HG03108 (cell line): ENCODE results near the gene ADGRL3.

Experiments used
- ATAC-seq: cut with Tn5 transposase; IDR thresholded peaks from one replicate; pipeline ENCODE4 v1.9.1; 2021; ENCODE audit warnings: moderate library complexity; ENCODE audit not compliant: unreplicated experiment

Gene ADGRL3

GRCh38 chr4:61531188-61531587 is 331.1 kb downstream of the ADGRL3 start:
- no peak for ATAC-seq

DNA sequence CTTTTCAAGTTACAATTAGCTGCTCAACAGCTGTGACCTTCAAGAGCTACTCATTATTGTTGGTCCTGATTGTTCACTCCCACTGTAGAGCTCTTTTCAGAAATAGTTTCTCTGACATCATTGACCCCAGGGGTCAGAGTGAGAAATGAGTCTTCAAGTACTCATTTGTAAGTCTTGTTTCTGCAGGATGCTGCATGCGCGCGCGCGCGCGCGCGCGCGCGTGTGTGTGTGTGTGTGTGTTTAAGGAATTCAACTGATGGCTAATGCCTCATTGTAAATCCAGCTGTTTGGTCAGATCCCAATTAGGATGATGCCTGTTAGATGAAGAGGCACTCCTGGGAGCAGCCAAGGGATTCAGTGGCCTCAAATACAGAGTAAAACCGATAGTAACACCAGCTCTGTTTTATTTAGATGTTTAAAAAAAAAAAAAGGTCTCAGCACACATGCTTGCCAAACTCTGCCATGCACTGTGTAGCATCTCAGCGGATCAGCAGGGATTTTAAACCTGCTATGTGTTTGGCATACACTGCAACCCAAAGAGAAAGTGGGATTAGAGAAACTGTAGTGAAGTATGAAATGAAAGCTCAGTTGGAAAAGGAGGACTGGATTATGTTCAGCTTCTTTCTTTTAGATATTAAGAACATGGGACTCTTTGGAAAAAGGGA is 332.3 kb downstream of the ADGRL3 start:
- no peak for ATAC-seq

DNA sequence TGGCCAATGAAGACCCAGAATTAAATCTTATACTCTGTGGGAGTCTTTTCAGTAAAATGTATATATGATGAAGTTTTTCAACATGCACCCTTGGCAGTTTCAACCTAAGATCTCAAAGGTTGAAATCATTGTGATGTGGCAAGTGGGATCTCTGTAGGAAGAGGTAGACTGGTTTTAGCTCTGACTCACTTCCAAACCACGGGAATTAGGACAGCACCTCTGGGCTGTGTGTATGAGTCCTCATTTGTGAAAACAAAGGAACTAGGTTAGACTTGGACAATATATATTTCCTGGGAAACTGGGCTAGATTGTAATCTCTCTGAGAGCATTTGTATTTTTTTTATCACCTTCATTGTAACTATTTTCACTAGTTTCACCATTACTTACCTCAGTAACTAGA is 333.0 kb downstream of the ADGRL3 start:
- ATAC-seq, result no peak

DNA sequence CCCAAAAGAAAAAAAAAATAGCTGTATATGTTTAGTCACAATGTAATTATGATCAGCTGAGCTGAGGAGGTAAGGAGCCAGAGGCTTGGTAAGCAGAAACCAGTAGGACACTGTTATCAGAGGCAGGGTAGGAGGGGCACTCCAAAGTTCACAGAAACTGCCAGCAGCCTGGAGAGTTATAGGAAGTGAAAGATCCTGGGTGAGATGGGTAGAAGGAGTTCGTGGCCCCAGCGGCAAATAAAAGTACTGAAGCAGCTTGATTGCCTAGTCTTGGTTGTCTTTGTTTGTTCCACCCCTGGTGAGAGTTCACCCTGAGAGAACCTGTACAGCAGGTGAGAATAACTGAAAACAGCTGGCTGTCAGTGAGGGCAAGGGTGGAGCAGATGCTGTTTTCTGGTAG is 340.8 kb downstream of the ADGRL3 start:
- no peak for ATAC-seq

- no peak for ATAC-seq
Measured at GRCh38 chr4:61541459-61541858, 341.3 kb downstream of the ADGRL3 start.

GRCh38 chr4:61543976-61544375 is 343.9 kb downstream of the ADGRL3 start:
- no peak for ATAC-seq

- ATAC-seq, result no peak
Measured at GRCh38 chr4:61545902-61546480, 345.9 kb downstream of the ADGRL3 start.

GRCh38 chr4:61549336-61549735 is 349.2 kb downstream of the ADGRL3 start:
- ATAC-seq, result no peak

GRCh38 chr4:61553557-61554125 is 353.5 kb downstream of the ADGRL3 start:
- ATAC-seq, result no peak

DNA sequence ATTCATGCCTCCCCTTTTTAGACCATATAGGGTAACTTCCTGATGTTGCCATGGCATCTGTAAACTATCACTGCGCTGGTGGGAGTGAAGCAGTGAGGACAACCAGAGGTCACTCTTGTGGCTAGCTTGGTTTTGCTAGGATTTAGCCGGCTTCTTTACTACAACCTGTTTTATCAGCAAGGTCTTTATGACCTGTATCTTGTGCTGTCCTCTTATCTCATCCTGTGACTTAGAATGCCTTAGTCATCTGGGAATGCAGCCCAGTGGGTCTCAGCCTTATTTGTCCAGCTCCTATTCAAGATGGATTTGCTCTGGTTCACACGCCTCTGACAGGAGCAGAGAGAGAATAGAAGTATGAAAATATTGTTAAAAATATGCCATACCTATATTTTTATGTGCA is 355.7 kb downstream of the ADGRL3 start:
- ATAC-seq, result no peak

GRCh38 chr4:61556277-61556676 is 356.2 kb downstream of the ADGRL3 start:
- no peak for ATAC-seq

DNA sequence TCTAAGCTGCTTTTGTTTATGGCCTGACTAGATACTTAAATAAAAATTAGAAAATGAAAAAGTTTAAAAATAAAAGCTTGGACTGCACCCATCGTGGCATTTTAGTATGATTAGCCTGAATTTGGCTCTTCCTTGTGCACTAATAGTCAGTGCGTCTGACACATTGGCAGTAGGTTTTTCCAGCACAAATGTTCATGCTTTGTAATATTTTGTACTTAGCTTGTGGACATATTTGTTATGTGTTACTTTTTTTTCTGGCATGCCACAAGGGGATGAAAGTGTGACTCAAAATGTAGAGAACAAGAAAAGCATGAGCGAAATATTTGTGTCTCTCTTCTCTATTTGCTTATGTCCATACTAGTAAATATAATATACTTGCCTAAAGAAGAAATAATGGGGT is 359.3 kb downstream of the ADGRL3 start:
- no peak for ATAC-seq

GRCh38 chr4:61561028-61561427 is 360.9 kb downstream of the ADGRL3 start:
- no peak for ATAC-seq

GRCh38 chr4:61571761-61572559 is 371.8 kb downstream of the ADGRL3 start:
- ATAC-seq, result no peak

GRCh38 chr4:61575796-61576195 is 375.7 kb downstream of the ADGRL3 start:
- ATAC-seq, result no peak

DNA sequence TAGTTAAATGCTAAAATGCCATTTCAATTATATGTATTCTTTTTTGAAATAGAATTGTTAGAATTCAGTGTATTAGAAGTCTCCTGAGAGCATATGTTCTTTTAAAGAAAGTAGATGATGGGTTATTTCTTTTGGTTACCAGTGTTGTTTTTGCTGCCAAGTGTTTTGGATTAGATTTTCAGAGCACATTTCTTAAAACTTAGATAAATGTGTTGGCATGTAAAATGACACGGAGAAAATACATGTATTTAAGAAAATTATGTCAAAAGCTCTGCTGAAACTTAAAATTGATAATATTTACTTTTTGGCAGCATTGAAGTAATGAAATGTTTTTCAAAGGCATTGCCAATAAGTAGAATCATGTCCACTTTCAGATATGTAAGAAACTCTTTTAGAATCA is 379.7 kb downstream of the ADGRL3 start:
- no peak for ATAC-seq

DNA sequence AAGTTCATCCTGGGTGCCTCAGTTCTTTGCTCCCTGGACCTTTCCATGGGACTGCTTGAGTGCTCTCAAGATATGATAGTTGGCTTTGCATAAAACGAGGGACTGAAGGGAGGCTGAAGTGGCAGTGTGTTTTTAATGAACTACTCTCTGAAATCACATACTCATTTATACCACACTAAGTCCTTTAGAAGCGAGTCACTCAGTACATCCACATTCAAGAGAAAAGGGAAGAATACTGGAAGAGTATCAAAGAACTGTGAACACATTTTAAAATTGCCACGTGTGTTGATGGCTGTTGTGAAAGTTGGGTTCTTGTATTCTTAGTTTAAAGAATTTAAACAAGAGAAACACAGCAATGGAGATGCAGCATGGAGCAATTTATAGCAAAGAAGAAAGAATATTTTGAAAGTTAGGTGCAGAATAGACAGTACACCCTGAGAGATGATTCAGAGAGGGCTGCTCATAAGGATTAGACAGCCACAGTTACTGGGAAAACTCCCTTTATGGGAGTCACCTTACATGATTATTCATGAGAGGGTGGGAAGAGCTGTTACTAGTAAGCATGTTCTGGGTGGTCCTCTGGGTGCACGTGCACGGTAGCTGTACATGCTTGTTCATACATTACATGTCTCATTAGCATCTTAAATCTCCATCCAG is 380.7 kb downstream of the ADGRL3 start:
- no peak for ATAC-seq

GRCh38 chr4:61583696-61584095 is 383.6 kb downstream of the ADGRL3 start:
- ATAC-seq, result no peak

GRCh38 chr4:61588621-61589402 is 388.7 kb downstream of the ADGRL3 start:
- no peak for ATAC-seq

DNA sequence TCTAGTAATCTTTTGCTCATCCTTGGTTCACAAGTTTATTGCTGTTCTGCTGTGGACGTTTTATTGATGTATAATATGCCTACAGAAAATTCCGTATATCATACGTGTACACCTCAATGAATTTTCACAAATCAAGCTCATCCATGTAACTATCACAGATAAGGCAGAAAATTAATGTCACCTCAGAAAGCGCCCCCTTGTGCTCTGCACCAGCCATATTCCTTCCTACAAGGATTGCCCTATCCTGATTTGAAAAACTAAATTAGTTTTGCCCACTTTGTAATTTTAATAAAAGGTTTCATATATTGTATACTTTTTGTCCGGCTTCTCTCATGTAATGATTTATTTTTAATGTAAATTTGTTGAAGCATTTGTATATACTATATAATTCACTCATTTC is 390.8 kb downstream of the ADGRL3 start:
- no peak for ATAC-seq
